ENCODE data around the gene PTPRT.

PTPRT gene

DNA sequence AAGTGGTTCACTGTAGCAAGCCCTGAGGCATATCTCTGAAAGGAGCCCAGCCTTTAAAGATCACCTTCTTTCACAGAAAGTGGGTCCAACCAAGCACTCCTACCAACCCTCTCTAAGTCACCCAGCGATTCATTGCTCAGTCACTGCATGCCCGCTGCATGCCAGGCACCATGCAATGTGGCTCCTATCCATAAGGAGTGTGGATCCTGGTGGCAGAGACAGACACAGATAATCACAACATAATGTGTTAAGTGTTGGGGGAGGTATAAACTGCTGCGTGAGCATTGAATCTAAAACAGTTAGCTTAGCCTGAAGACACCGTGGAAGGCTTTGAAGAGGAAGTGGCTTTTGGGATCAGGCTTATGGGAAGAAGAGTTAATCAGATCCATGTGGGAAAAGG lies 659.5 kb downstream of the PTPRT start:
- DNase-seq: no peak

DNA sequence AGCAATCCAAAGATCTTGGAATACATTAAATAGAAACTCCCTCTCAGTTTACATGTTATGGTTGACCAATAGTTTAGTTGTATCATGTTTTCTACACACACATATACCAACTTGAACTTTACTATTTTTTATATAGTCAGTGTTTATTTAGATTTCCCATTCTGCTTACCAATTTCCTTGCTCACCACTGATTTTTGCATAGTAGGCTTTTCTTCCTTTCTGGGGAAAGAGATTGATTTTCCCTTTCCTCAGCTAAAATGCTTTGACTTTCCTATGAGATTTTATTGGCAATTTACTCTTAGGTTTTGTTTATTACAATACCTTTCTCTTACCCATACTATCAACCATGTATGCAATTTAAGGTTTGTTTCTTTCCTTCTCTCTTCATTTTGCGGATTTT lies 665.6 kb downstream of the PTPRT start:
- no peak for DNase-seq

DNA sequence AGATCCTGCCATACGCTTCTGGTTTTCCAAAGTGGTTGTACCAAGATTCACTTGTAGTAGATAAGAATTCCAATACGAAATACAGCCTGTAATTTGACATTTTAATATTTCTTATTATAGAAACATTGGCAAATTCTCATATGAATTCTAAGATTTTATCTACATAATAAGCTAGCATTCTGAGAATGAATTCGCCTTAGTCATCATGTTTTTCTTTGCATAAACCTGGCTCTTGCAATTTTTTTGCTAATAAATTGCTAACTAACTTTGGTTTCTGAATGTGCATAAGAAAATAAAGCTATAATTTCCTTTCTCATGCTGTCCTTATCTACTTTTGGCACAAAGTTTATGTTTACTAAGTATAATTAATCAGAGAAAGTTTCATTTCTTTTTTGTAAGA lies 673.0 kb downstream of the PTPRT start:
- no peak for DNase-seq

DNA sequence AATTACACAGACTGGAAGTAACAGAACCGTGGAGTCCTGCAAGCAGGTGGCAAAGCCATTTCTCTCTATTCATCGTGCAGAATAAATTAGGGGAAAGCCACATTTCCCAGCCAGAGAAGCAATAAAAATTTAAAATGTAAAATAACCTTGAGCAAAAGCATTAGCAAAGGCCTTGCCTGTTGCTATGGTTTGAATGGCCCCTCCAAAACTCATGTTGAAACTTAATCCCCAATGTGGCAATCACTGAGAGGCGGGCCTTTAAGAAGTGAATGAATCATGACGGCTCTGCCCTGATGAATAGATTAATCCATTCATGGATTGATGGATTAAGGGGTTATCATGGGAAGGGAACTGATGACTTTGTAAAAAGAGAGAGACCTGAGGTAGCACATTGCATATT lies 679.0 kb downstream of the PTPRT start:
- no peak for DNase-seq

DNA sequence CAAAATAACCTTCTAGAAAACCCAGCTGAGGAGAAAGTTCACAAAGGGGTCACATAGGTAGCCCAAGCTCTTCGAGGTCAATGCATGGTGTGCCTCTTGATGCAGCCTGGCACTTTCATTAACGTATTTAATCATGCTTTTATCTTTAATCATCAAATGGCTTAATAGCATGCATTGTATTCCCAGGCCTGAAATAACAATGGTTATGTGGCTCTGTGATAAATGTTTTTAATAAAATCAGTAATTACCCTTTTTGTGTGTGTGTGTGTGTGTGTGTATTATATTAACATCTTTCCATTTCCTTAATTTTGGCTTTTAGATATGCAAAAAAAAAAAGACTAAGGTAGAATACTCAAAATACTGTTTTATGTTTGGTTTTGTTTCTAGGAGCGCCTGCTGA lies 681.8 kb downstream of the PTPRT start:
- no peak for DNase-seq

DNA sequence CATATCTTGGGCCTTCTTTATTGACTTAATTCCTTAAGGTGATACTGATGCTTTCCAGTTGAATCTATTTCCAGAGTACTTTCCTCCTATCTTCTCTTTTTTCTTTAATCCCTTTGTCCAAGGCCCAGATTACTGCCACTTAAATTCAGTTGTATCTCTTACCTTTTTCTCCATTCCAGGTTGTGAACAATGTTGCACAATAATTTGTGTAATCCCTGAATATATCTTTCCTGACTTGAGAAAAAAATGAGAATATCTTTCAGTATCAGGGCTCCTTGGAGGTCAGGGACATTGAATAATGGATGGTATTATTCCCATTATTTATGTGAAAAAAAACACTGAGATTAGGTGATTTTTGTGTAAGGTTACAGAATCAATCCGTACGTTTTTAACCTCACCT lies 683.3 kb downstream of the PTPRT start:
- DNase-seq: no peak

DNA sequence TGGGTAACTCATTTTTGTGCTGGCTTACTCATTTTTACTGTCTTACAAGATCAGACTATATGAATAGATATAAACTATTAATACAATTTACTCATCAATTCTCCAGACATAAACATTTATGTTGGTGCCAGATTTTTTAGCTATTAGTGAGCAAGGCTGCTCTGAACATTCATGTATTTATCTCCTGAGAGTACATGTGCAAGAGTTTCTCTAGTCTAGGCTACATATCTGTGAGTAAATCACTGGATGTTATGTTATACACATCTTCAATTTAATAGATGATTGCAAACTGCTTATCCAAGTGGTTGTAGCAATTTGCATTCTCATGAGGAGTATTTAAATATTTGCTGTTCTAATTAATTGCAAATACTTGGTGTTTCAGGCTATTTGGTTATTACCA lies 687.1 kb downstream of the PTPRT start:
- no peak for DNase-seq

DNA sequence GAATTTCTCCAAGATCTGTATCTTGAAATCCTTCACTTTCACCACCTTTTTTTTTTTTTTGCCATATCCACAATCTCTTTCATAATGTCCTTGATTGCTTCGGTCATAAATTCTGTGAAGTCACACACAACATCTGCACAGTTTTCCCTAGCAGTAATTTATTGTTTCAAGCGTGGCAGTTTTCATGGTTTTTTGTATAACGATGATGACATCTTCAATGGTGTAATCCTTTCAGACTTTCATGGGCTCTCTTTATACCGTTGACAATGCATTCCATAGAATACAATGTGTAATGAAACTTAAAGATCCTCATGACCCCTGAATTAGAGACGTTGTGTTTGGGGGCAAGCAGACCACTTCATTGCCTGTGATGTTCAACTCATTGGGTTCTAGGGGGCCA lies 693.1 kb downstream of the PTPRT start:
- DNase-seq: no peak

DNA sequence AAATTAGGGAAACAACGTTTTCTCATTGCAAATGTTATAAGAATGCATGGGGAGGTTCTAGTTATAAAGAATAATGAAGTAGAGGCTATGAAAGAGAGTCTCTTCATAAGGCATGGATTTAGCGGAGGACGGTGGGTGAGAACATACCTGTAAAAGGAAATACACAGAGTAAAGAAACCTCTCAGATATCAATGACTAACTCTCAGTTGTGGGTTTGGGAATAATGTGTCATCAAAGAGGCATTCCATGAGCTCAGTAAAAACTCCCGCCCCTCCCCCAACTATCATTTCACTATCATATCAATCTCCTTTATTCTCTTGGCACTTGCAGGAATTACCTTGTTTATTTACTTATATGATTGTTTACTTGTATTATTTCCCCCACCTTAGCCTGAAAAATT lies 695.4 kb downstream of the PTPRT start:
- DNase-seq: no peak

DNA sequence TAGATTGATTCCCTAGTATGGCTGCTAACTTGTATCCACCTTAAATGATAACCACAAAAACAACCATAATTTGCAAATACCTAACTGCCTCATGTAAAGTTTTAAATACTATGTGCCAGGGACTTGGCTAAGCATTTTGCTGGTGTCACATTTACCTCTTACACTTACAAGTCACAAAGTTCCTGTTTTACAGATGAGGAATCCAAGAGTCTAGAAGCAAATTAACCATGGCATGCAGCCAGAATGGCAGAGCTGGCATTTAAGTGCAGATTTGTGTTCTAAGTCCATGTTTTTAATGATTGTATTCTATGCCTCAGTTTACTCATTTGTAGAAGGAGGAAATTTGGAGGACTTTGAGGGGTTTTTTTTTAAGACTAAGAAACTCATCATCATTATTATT lies 696.7 kb downstream of the PTPRT start:
- DNase-seq: no peak

DNA sequence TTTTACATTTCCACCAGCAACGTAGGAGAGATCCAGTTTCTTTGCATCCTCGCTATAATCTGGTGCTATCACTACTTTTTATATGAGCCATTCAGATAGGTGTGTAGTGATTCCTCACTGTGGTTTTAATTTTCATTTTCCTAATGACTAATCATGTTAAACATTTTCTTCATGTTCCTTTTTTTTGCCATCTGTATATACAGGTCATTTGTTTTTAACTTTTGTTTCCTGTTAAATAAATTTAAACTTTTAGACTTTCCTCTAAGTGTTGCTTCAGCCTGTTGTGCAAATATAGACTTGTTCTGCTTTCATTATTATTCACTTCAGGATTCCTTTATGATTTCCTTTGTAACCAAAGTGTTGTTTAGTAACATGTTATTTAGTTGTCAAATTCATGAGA lies 697.4 kb downstream of the PTPRT start:
- no peak for DNase-seq

DNA sequence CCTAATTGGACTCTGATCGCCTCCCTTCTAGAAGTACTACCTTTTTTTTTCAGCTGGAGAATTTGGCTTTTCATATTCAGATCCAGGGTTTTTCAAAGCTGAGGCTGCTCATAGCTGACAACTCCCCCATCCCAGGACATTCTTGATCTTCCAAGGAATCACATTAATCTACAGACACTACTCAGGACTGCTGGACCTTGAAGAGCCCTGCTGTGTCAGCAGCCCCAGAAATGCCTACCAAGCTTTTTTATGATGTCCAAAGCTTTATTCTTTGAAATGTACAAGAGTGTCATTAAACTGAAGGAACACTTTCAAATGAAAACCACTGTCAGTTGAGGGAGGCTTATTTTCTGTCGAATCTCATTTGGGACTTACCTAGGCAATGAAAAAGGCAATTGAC lies 704.1 kb downstream of the PTPRT start:
- DNase-seq: no peak

DNA sequence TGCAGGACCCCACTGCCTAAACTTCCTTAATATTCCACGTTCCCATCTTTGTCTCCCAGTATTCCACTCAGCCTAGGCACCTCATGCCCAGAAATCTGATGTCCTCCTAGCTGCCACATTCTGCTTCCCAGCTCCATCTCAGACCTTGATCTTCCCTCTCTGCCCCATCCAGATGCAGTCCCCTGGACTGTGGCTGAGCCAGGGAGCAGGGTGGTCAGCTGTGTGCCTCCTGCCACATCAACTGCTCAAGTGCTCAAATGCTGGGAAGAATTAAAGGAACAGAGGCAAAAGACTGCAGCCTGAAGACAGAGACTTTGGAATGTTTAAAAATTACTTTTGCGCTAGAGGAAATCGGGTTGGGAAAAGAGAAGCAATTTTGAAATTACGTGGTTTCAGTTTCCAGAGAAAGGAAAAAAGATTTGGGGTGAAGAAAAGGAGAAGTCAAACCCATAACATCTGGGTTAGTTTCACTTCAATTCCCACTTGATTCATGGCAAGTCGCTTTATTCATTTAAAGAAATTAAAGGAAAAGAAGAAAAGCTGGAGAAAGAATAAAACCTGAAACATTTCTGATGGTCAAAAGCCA lies 704.8 kb downstream of the PTPRT start:
- no peak for DNase-seq

DNA sequence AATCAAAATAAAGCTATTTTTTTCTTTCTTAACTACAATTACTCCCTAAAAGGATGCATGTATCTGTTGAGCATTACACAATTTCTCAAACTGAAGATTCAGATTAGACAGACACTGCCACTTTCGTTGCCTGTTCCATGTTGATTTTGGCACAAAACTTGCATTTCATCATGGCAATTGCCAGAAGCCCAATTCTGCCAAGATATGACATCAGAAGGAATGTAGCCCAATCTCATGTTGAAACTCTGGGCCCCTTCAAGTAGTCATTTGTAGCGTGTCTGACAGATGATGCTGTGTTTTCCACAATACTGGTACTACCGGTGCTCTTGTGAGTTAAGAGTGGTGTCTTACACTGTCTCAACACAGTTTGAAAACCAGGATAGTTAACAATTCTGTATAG lies 705.4 kb downstream of the PTPRT start:
- DNase-seq: no peak

DNA sequence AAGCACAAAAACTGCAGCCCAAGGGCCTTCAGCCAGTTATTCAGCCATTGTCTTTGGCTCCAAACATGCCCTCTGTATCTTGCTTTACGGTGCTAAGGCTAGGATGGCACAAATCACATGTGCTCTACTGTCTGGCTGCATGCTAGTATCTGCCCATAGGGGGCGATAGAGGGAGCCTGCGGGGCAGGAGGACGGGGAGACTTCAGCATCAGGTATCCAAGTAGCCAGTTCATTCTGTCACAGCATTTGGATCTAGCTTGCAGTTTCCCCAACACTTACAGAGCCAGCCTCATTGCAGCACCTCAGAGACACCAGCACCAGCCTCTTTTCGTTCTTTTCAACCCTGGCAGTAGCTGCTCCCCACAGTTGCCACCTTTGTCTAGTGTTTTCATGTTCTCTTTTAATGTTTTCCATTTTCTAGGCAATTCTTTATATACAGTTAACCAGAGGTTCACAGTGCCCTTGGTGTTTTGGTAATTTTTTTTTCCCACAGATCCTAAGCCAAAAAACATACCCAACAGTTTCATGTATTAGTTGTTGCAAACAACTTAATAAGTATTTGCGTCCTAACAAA lies 705.9 kb downstream of the PTPRT start:
- DNase-seq: peak; percentile 50 to 64

DNA sequence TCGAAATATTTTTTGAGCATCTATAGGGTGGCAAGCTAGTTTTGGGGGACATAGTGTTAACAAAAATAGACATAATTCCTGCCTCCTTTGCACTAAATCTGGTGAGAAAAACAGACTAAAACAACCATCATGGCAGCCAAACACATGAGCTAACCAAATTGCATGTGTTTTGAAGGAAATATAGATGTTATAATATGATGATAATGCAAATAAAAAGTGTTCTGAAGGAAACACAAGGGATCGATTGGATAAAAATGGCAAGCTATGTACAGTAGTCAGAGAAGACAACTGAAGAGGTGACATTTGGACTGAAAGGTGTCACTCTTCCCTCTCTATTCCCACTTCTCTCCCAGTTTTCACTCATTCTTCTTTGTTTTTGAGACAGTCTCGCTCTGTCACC lies 706.9 kb downstream of the PTPRT start:
- no peak for DNase-seq

DNA sequence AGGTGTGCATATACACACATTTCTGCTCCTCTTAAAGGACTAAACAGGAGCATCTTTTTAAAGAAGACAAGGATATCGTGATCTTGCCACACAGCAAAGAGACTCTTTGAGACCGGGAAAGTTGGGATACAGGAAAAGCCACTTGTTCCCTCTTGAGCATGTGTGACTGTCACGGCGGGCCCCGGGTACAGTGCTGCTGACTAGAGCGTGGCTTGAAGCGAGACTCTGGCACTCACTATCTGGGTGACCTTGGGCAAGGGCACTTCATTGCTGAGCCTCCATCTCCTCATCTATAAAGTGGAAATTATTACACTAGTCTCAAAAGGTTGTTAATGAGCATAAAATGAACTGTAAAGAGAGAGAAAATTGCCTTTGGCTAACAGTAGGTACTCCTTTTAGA lies 713.9 kb downstream of the PTPRT start:
- DNase-seq: no peak

DNA sequence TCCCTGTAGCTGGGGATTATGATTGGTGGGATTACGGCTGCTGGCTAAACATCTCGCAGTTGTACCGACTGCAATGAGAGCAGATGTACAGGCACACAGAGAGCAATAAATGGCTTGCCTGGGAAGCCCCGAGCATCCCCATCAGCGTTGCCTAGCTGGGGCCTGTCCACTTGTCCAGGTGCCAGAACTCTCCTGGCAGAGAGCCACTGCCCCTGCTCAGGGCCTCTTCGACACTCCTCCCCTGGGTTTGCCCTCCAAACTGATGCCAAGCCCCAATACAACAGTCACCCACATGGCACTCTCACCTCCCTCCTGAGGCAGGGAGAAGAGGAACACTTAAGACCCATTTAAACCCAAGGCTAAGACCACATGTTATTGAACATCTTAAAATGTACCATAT lies 715.1 kb downstream of the PTPRT start:
- DNase-seq: no peak

DNA sequence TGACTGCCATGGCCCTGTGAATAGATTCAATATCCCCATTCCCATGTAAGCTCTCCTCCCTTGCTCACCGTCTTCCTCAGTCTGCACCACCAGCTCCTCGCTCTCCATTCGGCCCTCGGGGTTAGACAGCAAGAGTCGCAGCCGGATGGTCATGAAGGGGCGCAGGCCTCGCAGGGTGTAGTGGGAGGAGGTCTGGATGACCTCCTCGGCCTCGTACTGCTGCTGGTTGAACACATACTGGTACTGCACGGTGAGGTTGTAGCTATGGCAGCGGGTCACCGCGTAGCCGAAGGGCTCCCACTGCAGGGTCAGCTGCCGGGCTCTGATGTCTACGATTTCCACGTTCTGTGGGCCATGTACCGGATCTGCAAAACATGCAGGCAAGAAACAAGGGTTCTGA lies 717.5 kb downstream of the PTPRT start:
- no peak for DNase-seq

DNA sequence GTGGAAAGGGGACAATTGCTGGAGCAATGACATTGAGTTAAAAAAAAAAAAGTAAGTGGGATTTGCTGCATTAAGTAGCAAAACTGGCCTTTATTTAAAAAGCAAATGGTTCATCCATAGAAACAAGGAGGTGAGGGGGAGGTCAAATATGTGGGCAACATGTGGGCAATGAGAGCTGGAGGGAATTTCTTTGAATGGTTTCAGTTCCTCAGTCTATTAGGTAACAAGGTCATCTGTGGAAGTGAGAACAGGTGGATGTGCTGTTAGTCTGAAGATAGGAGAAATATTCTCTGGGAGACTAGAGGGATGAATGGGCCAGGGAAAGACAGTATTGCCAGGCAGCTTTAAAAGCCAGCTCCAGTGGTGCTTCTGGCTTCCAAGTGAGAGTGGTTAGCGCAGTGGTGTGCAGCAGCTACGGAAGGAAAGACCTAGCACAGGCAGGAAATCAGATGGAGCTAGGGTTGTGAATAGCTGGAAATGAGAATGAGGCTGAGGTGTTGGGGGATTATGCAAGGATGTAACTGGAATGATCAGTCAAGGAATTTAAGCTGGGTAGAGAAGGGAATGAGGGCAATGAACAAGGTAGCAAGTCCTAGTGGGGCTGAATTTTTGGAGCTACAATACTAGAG lies 727.6 kb downstream of the PTPRT start:
- DNase-seq: no peak

DNA sequence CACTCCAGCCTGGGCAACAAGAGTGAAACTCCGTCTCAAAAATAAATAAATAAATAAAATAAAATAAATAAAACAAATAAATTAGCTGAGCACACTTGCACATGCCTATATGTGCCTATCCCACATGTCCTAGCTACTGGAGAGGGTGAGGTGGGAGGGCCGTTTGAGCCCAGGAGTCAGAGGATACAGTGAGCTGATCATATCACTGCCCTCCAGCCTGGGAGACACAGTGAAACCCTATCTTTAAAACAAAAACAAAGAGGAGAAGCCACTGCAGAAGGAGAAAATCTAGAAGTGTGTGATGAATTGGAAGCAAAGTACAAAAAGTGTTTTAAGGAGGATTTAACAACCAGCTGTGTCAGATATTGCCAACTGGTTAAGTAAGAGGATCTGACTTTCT lies 728.4 kb downstream of the PTPRT start:
- no peak for DNase-seq

DNA sequence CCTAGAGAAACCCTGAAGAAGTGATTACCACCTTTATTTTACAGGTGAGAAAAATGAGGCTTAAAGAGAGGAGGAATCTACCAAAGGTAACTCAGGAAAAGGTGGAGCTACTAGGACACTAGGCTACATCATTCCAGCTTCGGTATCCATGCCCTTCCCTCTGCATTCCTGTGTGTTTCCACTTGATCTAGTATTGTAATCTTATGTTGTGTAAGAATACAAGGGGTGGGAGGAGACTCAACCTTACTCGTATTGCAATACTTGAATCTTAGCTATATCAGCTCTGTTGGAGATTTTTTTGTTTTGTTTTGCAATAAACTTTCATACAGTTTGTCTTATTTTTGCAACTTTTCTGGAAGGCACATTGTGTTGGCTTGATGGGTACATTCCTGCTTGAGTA lies 742.4 kb downstream of the PTPRT start:
- DNase-seq: no peak

DNA sequence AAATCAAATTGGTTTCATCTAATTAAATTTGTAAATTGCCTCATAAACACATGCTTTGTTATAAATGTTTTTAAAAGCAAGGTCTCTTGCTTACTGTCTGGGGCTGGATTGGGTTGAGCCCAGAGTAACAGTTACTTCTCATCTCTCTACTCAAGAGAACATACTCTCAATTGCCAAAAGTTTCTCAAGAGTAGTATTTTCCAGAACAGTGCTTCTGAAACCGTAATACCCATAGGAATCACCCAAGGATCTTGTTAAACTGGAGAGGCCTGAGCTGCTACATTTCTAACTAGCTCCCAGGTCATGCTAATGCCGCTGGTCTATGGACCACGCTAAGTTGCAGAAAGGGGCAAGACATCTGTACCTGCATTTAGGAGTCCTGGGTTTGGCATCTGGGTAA lies 744.9 kb downstream of the PTPRT start:
- no peak for DNase-seq

DNA sequence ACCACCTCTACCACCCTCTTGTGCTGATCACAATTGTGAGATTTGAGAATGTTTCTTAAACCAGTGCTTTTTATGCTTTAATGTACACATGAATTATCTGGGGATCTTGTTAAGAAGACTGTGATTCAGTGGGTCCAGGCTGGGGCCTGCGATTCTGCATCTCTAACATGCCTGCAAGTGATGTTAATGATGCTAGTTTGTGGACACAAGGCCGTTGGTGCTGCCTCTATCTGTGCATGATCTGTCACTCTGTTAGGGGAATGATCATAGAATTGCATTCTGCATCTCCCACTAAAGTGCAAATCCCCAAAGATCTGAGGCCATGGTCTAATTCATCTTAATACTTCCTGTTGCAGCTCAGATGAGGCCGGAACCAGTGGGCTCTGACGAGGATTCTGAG lies 746.5 kb downstream of the PTPRT start:
- DNase-seq: no peak

DNA sequence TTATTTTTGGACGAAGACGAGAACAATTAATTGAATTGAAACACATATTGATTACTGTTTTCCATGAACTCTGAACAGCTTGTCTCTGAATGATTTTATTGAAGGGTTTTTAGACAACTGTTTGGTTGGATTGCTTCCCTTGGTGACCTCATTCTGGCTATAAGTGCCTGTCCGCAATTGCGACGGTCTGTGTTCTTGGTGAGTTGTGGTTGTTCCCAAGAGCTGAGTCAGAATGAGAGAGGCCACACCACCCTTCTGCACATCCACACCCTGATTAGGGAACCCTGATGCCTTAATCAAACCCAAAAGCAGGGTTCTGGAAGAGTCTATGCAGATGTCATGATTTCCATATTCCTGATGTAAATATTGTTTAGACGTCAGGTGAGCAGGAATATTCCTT lies 747.0 kb downstream of the PTPRT start:
- peak; percentile 26 to 31 for DNase-seq
